ENCODE results near the gene OXSR1. TPM values are rescaled to one million over a fixed set of nuclear protein-coding genes. Genes with fewer than 3 reads are reported as not detected.
A peak's percentile ranks its signal among the peaks of the same experiment; 100 is the strongest.

The OXSR1 gene
- total RNA-seq, 2 donors from 2014 or later = 16.1 to 23.7 TPM

- peaks cover 9 to 10% of the 10 kb centered on the region in 2 donors for H3K36me3 ChIP-seq (replicated peaks in 1 of 2; ENCODE audit: insufficient read depth in 1 of 2, low read depth in 2 of 2)
- H3K4me3 ChIP-seq = no peak overlapping the region
- DNase-seq = peak; percentile 65 to 77 (median 72)
- WGBS, 2 donors = 48 to 68% methylated on average over 3 to 11 of the region's 11 CpGs
- H3K27ac ChIP-seq = peak overlapping the region in 1 of 4 donors; percentile 52
- peak; percentile 31 to 87 (median 70) for TF ChIP-seq CTCF (IDR thresholded peaks at IDR 0.05)
- no peak for TF ChIP-seq POLR2A (IDR thresholded peaks at IDR 0.05)
- peak; percentile 77 for ATAC-seq
- no peaks in the 10 kb centered on the region for H3K27me3 ChIP-seq
- intact Hi-C loops (cut with DNase I) = no loop called here
- H3K9me3 ChIP-seq = no peaks in the 10 kb centered on the region
- H3K4me1 ChIP-seq = no peaks in the 10 kb centered on the region
These were observed 47.5 kb upstream of the OXSR1 start for GRCh38 chr3:38117748-38118420.

GRCh38 chr3:38118421-38119247, 46.7 kb upstream of the OXSR1 start:
- ATAC-seq (no peak), DNase-seq (peak in 2 of 4 donors; percentile 4 to 5)
- intact Hi-C loops (cut with DNase I) = no loop called here
- peaks cover 10 to 12% of the 10 kb centered on the region in 2 donors for H3K36me3 ChIP-seq (replicated peaks in 1 of 2; ENCODE audit: insufficient read depth in 1 of 2, low read depth in 2 of 2)
- TF ChIP-seq CTCF (IDR thresholded peaks at IDR 0.05) (no peak), POLR2A (IDR thresholded peaks at IDR 0.05) (no peak)
- 78 to 80% methylated on average over 13 of the region's 13 CpGs for WGBS, 2 donors
- H3K9me3 ChIP-seq = no peaks in the 10 kb centered on the region
- no peaks in the 10 kb centered on the region for H3K27me3 ChIP-seq
- no peak overlapping the region for H3K4me3 ChIP-seq
- no peak overlapping the region for H3K27ac ChIP-seq
- no peaks in the 10 kb centered on the region for H3K4me1 ChIP-seq

GRCh38 chr3:38119248-38119544, 46.1 kb upstream of the OXSR1 start:
- intact Hi-C loops (cut with DNase I) = no loop called here
- TF ChIP-seq CTCF (IDR thresholded peaks at IDR 0.05) = no peak
- no peak for TF ChIP-seq POLR2A (IDR thresholded peaks at IDR 0.05)
- Histone ChIP-seq H3K4me1 (no peaks in the 10 kb centered on the region), H3K27ac (no peak overlapping the region), H3K36me3 (replicated peaks in 1 of 2; ENCODE audit: insufficient read depth in 1 of 2, low read depth in 2 of 2) (peaks cover 10 to 14% of the 10 kb centered on the region in 2 donors), H3K4me3 (no peak overlapping the region), H3K27me3 (no peaks in the 10 kb centered on the region), H3K9me3 (no peaks in the 10 kb centered on the region)
- 91 to 100% methylated on average over 1 of the region's 1 CpG for WGBS, 2 donors
- DNase-seq = peak in 2 of 4 donors; percentile 9 to 10
- ATAC-seq = no peak

- ATAC-seq (no peak), DNase-seq (peak in 2 of 4 donors; percentile 4 to 11)
- H3K9me3 ChIP-seq = no peaks in the 10 kb centered on the region
- no peaks in the 10 kb centered on the region for H3K4me1 ChIP-seq
- peaks cover 10 to 17% of the 10 kb centered on the region in 2 donors for H3K36me3 ChIP-seq (replicated peaks in 1 of 2; ENCODE audit: insufficient read depth in 1 of 2, low read depth in 2 of 2)
- H3K27me3 ChIP-seq = no peaks in the 10 kb centered on the region
- TF ChIP-seq POLR2A (IDR thresholded peaks at IDR 0.05) (no peak), CTCF (IDR thresholded peaks at IDR 0.05) (no peak)
- intact Hi-C loops (cut with DNase I) = no loop called here
- H3K4me3 ChIP-seq = no peak overlapping the region
- no peak overlapping the region for H3K27ac ChIP-seq
- WGBS, 2 donors = 78 to 91% methylated on average over 5 to 7 of the region's 7 CpGs
These were observed 45.3 kb upstream of the OXSR1 start for GRCh38 chr3:38119821-38120692.

Measured in body of pancreas (tissue), 4 donors.